Measurements from ENCODE around the gene CXCL12.

The CXCL12 gene

GRCh38 chr10:44393051-44393630, 8.2 kb upstream of the CXCL12 start:
- TF ChIP-seq REST (IDR thresholded peaks at IDR 0.05; ENCODE audit: low read depth): no peak

- no peak for TF ChIP-seq EP300 (IDR thresholded peaks at IDR 0.05; ENCODE audit: borderline replicate concordance)
- no peak for TF ChIP-seq MAX (IDR thresholded peaks at IDR 0.05)
- TF ChIP-seq FOXM1 (IDR thresholded peaks at IDR 0.05; ENCODE audit: borderline replicate concordance, low read depth): no peak
Measured at GRCh38 chr10:44392420-44392819, 7.5 kb upstream of the CXCL12 start.

- TF ChIP-seq MAX (IDR thresholded peaks at IDR 0.05) (no peak), ZBTB7A (IDR thresholded peaks at IDR 0.05; ENCODE audit: low read depth) (no peak), USF1 (IDR thresholded peaks at IDR 0.05) (no peak), TCF12 (IDR thresholded peaks at IDR 0.05; ENCODE audit: low read depth) (no peak), TEAD4 (IDR thresholded peaks at IDR 0.05) (no peak), EGR1 (IDR thresholded peaks at IDR 0.05) (no peak), YY1 (IDR thresholded peaks at IDR 0.05; ENCODE audit: low read depth) (no peak), RAD21 (IDR thresholded peaks at IDR 0.05; ENCODE audit: low read depth) (no peak), REST (IDR thresholded peaks at IDR 0.05; ENCODE audit: low read depth) (no peak), NFIC (IDR thresholded peaks at IDR 0.05) (no peak), CREB1 (IDR thresholded peaks at IDR 0.05; ENCODE audit: low read depth) (no peak), FOXM1 (IDR thresholded peaks at IDR 0.05; ENCODE audit: borderline replicate concordance, low read depth) (no peak), TAF1 (IDR thresholded peaks at IDR 0.05; ENCODE audit: low read depth) (no peak)
Measured at GRCh38 chr10:44391981-44392380, 7.1 kb upstream of the CXCL12 start.

GRCh38 chr10:44390585-44391072, 5.7 kb upstream of the CXCL12 start:
- TF ChIP-seq EGR1 (IDR thresholded peaks at IDR 0.05): no peak
- TF ChIP-seq TCF12 (IDR thresholded peaks at IDR 0.05; ENCODE audit: low read depth): no peak
- no peak for TF ChIP-seq REST (IDR thresholded peaks at IDR 0.05; ENCODE audit: low read depth)
- TF ChIP-seq YY1 (IDR thresholded peaks at IDR 0.05; ENCODE audit: low read depth): no peak
- TF ChIP-seq ZBTB7A (IDR thresholded peaks at IDR 0.05; ENCODE audit: low read depth): no peak
- no peak for TF ChIP-seq TAF1 (IDR thresholded peaks at IDR 0.05; ENCODE audit: low read depth)
- no peak for TF ChIP-seq TEAD4 (IDR thresholded peaks at IDR 0.05)
- no peak for TF ChIP-seq CEBPB (IDR thresholded peaks at IDR 0.05)
- no peak for TF ChIP-seq EP300 (IDR thresholded peaks at IDR 0.05; ENCODE audit: borderline replicate concordance)
- TF ChIP-seq NFIC (IDR thresholded peaks at IDR 0.05): no peak
- no peak for TF ChIP-seq MAX (IDR thresholded peaks at IDR 0.05)
- no peak for TF ChIP-seq CREB1 (IDR thresholded peaks at IDR 0.05; ENCODE audit: low read depth)
- no peak for TF ChIP-seq FOXM1 (IDR thresholded peaks at IDR 0.05; ENCODE audit: borderline replicate concordance, low read depth)
- TF ChIP-seq USF1 (IDR thresholded peaks at IDR 0.05): no peak
- no peak for TF ChIP-seq RAD21 (IDR thresholded peaks at IDR 0.05; ENCODE audit: low read depth)

GRCh38 chr10:44389556-44389955, 4.7 kb upstream of the CXCL12 start:
- TF ChIP-seq NFIC (IDR thresholded peaks at IDR 0.05) (no peak), TCF12 (IDR thresholded peaks at IDR 0.05; ENCODE audit: low read depth) (no peak), TAF1 (IDR thresholded peaks at IDR 0.05; ENCODE audit: low read depth) (no peak), FOXM1 (IDR thresholded peaks at IDR 0.05; ENCODE audit: borderline replicate concordance, low read depth) (no peak), TEAD4 (IDR thresholded peaks at IDR 0.05) (no peak), USF1 (IDR thresholded peaks at IDR 0.05) (no peak), EP300 (IDR thresholded peaks at IDR 0.05; ENCODE audit: borderline replicate concordance) (no peak), EGR1 (IDR thresholded peaks at IDR 0.05) (no peak), REST (IDR thresholded peaks at IDR 0.05; ENCODE audit: low read depth) (no peak), CREB1 (IDR thresholded peaks at IDR 0.05; ENCODE audit: low read depth) (no peak), MAX (IDR thresholded peaks at IDR 0.05) (no peak), YY1 (IDR thresholded peaks at IDR 0.05; ENCODE audit: low read depth) (no peak), CEBPB (IDR thresholded peaks at IDR 0.05) (no peak)
